Left kidney (tissue), 2 donors: ENCODE results near the gene KIF5C. TPM values are rescaled to one million over a fixed set of nuclear protein-coding genes. Genes with fewer than 3 reads are reported as not detected.
A peak's percentile ranks its signal among the peaks of the same experiment; 100 is the strongest.

Experiments
- DNase-seq: peaks from one replicate; pipeline ENCODE4 v3.0.0-alpha.2; 2013
- polyA plus RNA-seq: library from polyadenylated mRNA; unstranded; fragments of 120-200 nt; gene quantifications from one replicate; pipeline ENCODE4 v1.2.1, GENCODE V29; 2013; ENCODE audit not compliant: insufficient read length

KIF5C gene
- polyA plus RNA-seq, 1 donor: 5.5 TPM

DNA sequence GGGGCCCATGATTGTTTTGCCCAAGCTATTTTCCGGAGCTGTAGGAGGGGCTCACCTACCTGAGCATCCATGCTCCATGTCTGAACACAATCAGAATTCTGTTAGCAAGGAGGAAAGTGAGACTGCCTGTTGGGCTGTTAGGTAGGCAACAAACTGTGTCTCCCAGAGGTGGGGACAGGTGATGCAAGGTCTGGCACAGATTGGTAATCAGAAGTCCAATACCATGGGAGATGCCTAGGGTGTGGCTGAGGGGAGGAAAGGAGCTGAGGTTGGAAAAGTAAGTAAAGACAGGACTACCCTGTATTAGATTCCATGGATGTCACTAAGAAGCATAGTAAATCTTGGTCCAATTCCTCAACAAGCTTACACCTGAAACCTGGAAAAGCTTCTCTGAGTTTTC is 166.5 kb downstream of the KIF5C start:
- DNase-seq: no peak

GRCh38 chr2:149042881-149043280 is 167.9 kb downstream of the KIF5C start:
- no peak for DNase-seq

DNA sequence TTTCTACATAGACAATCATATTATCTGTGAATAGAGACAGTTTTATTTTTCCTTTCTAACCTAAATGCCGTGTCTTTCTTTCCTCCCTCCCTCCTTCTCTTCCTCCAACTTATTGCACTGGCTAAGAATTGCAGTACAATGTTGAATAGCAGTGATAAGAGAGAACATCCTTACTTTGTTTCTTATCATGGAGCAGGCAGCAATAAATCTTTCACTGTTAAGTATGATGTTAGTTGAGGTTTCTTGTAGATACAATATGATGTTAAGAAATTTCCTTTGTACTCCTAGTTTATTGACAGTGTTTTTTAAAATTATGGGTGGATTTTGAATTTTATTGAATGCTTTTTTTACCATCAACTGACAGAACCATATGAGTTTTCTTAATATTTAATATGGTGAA is 169.5 kb downstream of the KIF5C start:
- DNase-seq: no peak

DNA sequence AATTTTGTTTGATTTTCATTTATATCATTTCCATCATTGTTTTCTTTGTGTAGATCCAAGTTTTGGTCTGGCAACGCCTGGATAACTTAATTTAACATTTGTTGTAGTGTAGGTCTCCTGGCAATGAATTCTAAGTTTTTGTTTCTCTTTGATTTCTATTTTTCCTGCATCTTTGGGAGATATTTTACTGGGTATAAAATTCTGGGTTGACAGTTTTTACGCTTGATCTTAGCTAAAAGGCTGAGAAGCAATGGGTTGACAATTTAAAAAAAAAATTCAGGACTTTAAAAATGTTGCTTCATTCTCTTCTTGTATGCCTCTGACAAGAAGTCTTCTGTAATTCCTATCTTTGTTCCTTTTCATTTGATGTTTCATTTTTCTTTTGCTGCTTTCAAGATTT is 172.1 kb downstream of the KIF5C start:
- DNase-seq: no peak

DNA sequence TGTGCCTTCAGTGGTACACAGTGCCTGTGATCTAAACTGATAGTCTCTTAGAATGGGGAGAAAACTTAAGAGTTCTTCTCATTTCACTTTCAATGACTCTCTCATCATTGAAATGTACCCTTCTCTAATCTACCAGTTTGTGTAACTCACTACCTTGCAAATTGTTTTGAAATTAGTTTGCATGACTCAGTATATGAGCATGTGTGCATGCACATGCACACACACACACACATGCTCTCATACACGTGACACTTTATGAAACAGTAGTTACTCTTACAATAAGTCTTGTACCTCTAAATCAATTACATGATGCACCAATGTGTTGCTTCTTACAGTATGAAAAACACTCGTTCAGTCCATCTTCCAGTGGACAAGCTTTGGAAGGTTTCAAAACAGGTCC is 174.1 kb downstream of the KIF5C start:
- DNase-seq: no peak

- no peak for DNase-seq
These were observed 175.2 kb downstream of the KIF5C start for GRCh38 chr2:149050188-149050587.

GRCh38 chr2:149055751-149056150 is 180.7 kb downstream of the KIF5C start:
- DNase-seq: no peak

GRCh38 chr2:149056541-149057255 is 181.7 kb downstream of the KIF5C start:
- no peak for DNase-seq

DNA sequence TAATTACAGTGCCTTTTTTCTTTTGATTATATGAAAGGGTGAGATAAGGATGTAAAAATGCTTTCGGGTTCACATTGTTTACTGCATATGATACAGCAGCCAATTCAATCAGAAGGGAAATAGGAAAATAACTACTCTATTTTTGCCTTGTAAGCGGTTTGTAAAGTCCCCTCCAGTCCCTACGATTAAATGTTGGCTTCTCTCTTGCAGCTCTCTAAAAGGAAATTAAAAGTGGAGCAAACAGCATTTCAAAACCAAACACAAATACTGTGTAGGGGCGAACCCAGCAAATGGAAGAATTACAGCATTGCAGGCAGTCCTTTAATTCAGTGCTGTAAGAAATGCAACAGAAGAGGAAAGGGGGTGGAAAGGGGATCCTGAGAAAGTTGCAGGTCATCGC is 182.4 kb downstream of the KIF5C start:
- no peak for DNase-seq

DNA sequence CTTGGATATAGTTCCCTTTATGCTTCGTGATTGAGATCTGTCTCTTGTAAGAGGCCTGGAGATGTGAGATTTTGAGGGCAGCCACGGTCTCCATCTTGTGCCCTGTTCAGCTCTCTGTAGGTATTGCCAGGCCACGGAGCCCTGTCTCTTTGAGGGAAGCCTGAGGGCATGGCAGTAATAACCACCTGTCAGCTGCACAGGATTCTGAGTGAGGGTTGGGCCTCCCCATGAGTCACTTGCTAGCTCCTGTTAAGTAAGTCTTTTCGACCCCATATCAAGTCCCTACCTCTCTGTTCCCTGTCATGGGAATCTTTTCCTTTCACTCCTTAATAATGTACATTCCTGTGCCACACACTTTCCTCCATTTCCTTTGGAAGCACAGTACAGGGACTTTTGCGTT is 183.9 kb downstream of the KIF5C start:
- DNase-seq: no peak

DNA sequence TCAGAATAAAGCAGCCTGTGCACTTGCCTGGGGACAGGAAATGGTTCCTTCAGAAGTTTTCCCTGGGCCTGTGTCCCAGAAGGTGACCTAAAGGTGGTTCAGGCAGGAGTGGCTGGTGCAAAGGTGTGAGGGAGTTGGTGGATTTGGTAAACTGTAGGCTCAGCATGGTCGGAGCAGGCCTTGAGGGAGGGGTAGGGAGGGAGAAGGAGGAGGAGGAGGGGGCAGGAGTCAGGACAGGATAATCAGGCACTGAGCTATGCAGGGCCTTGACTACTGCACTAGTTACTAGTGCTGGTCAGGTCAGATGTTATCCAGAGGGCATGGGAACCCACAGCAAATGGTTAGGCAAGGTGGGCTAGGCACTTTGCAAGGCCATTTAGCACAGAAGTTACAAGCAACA is 184.8 kb downstream of the KIF5C start:
- DNase-seq: no peak

DNA sequence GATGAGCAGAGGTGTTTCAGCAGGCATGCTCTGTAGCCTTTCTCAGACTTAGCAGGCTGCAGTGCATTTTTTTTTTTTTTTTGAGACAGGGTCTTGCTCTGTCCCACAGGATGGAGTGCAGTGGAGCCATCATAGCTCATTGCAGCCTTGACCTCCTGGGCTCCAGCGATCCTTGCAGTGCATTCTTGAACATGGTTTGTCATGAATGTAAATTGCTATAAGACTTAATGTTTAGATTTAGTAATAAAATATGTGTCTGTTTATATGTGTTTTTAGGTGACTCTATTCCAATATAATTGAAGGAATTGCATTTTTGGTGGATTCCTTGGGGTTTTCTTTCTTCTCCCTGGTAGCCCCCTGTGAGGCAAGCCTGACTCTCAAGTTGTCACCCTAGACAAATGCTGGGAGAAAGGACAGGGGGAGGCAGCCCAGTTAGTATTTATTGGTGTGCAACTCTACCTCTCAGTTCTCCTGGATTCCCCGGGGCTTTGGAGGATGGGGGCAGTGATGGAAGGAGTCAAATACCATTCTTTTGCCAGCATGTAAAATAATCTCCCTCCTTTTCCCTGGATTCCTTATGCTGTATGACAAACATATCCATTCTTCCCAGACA is 186.2 kb downstream of the KIF5C start:
- DNase-seq: no peak

DNA sequence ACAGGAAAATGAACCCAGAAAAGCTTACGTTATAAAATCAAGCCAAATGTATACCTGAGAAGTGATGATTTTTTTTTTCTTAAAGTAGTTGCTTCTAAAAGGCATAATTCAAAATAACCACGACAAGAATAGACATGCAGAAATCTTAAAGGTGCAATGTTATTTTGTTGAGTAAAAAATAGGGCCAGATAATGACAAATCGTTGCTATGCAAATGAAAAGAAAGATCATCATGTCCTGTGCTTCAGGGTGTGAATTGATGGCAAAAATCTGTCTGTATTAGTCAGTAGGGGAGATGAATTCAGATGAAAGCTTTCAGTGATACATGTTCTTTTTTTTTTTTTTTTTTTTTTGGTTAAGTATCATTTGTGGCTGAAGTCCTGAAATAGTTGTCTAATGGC is 187.5 kb downstream of the KIF5C start:
- DNase-seq: no peak

DNA sequence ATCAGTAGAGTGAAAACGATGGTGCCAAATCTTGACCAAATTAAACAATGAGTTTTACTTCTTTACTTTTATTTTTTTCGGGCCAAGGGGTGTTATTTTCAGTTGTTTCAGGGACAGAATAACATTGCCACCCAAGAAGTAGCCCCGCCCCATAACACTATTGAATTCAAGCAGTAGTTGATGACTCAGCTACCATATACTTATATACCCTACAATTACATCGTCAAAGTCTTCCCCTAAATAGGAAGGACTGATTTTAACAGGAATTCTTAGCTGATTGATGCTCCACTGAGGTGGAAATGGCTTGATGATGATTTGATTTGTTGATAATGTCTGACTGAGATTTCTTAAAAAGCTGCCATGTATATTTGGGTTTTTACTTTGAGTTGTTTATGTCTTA is 188.2 kb downstream of the KIF5C start:
- no peak for DNase-seq

DNA sequence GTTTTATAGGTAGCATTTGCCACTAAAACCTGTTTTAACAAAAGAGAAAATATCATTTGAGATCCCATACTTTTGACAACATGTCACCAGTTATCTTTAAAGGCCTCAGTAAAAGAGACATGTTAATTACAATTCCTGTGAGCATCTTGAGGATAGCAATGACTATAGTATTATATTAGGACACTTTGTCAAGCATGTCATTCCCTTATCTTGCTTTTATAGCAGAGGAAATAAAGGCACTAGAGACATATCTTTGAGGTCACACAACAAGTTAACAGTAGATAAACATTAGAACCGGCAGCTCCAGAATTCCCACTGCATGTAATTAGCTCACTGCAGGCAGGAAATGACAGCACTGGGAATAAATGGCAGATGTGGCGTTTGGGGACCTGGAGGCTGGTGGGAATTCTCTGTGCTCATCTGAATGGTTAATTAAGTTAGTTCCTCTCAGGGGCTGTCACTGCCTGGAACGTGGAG is 189.4 kb downstream of the KIF5C start:
- DNase-seq: no peak

- DNase-seq: no peak
These were observed 190.0 kb downstream of the KIF5C start for GRCh38 chr2:149064856-149065630.

DNA sequence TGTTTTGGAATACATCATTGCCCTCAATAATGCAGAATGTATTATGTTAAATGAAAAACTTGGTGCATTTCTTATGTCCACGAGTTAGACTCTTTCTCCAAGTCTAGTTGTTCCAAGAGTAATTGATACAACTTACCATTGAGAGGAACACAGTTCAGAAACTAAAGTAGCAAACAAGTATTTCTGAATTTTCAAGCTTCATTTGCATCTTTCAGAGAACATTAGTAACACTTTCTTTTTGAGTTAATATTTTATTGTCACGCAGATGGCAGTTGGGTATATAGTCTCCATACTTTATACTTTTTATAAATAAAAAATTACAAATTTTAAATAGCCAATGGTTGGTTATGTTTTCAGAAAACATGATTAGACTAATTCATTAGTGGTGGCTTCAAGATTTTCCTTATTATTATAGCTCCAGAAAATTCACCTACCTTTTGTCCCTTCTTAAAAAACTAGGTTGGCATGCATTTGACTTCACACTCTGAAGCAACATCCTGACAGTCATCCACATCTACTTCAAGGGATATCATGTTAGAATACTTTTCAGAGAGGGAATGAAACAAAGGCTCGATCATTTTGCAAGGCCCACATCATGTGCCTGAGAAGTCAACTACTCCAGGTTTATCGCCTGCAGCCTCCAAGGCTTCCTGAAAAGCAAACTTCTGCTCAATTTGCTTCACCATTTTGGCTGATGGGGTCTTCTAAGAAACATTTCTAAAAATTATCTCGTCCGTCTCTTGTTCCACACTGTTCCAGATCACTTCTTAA is 193.4 kb downstream of the KIF5C start:
- no peak for DNase-seq

DNA sequence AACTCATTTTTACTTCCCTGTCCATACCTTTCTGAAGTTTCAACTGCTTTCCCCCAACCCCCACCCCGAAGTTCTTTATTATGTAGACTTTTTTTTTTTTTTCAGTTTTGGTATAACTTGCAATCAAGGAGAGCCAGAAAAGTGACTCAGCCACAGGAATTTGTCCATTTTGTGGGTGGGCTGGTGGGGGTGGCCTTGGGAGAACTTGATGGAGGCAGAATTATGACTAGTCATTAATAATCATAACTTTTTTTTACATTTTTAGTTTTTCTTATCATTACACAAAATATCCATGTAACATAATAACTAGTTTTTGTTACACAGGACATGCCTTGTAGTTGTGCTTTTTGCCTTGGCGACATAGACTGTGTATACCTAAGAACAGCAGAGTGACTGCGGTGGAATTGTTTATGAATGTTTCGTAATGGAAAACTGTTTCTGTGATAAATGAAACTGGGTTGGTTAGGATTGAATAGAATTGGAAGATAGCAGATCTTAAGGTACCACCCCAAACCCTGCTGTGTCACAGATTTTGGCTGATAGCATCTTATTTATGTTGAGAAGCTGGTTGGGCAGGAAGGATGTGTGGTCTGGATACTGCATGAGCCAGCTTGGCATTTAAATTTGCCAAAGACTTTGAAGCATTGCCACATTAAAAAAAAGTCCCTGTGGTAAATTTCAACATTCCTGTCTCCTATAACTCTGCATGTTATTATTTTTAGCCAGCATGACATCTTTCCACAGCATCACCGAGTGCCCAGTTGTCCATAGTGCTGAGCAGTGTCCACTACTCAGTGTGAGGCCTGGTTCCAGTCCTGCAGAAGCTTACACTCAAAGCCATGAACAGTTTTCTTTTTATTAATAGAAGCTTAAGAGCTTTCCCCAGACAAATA is 194.2 kb downstream of the KIF5C start:
- DNase-seq: no peak

DNA sequence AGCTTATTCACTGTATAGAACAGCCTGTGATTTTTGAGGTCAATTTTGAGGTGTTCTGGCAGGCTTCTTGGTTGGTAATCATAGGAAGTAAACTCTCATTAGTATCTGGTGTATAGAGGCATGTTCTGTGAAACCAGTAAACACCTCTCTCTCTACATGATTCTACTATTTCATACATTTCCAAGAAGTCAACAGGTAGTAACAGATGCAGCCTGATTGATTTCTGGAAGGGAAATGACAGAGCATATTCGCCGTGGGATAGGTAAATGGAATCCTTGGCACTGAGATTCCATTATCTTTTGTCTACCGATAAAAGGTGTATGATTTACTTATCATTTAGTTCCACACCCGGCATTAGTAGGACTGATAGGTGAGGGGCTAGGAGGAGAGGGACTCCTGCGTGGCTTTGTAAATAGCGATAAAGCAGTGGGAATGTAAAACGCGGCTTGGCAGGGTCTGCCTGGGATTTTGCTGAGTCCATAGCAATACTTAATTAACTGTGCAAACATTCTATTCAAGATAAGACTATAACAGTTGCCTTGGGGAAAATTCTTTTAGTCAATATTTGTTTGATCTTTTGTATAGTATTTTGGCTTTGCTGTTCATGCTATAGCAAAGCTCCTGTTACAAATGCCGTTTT is 195.8 kb downstream of the KIF5C start:
- no peak for DNase-seq

GRCh38 chr2:149075105-149075504 is 200.1 kb downstream of the KIF5C start:
- DNase-seq: no peak

GRCh38 chr2:149075853-149076252 is 200.8 kb downstream of the KIF5C start:
- peak; percentile 49 for DNase-seq
